ENCODE measurements around the gene PTPRE.

PTPRE gene

DNA sequence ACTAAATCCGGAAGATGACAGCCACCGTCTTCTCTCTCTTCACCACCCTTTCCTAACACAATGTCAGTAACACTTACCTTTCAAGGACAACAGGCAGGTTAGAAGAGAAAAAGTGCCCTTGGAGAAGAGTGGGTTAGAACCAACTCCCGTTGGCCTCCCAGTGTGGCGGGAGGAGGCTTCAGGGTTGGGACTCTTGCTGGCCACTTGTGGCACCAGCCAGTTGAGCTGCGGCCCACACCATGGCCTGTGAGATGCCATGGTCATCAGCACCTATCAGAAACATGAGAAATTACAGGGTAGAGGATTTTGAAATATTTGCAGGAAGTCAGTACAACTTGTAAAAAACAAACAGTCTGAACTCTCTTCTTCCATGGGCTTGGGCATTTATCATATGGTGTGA is 125.6 kb downstream of the PTPRE start:
- no peak overlapping the region for H3K27ac ChIP-seq
- in situ Hi-C loops (cut with HindIII; ENCODE audit: low pct_ligation_motif_present, low sequenced_read_pairs), result no loop called here
- H3K27me3 ChIP-seq (replicated peaks), result no peaks in the 10 kb centered on the region
- DNase-seq, result no peak
- H3K36me3 ChIP-seq (replicated peaks), result no peaks in the 10 kb centered on the region
- TF ChIP-seq, protein P1, sequence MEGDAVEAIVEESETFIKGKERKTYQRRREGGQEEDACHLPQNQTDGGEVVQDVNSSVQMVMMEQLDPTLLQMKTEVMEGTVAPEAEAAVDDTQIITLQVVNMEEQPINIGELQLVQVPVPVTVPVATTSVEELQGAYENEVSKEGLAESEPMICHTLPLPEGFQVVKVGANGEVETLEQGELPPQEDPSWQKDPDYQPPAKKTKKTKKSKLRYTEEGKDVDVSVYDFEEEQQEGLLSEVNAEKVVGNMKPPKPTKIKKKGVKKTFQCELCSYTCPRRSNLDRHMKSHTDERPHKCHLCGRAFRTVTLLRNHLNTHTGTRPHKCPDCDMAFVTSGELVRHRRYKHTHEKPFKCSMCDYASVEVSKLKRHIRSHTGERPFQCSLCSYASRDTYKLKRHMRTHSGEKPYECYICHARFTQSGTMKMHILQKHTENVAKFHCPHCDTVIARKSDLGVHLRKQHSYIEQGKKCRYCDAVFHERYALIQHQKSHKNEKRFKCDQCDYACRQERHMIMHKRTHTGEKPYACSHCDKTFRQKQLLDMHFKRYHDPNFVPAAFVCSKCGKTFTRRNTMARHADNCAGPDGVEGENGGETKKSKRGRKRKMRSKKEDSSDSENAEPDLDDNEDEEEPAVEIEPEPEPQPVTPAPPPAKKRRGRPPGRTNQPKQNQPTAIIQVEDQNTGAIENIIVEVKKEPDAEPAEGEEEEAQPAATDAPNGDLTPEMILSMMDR (IDR thresholded peaks at IDR 0.05; ENCODE audit: low read depth, low read length, missing control alignments), result no peak
- H3K4me3 ChIP-seq (ENCODE audit: low read depth, low read length), result no peak overlapping the region

- no peak overlapping the region for H3K27ac ChIP-seq
- no peaks in the 10 kb centered on the region for H3K27me3 ChIP-seq (replicated peaks)
- TF ChIP-seq, protein P1 (IDR thresholded peaks at IDR 0.05; ENCODE audit: low read depth, low read length, missing control alignments), result peak; percentile 89
- no peaks in the 10 kb centered on the region for H3K36me3 ChIP-seq (replicated peaks)
- DNase-seq, result peak; percentile 11
- in situ Hi-C loops (cut with HindIII; ENCODE audit: low pct_ligation_motif_present, low sequenced_read_pairs), result no loop called here
- no peak overlapping the region for H3K4me3 ChIP-seq (ENCODE audit: low read depth, low read length)
Observed at GRCh38 chr10:128035557-128035973, 128.7 kb downstream of the PTPRE start.

DNA sequence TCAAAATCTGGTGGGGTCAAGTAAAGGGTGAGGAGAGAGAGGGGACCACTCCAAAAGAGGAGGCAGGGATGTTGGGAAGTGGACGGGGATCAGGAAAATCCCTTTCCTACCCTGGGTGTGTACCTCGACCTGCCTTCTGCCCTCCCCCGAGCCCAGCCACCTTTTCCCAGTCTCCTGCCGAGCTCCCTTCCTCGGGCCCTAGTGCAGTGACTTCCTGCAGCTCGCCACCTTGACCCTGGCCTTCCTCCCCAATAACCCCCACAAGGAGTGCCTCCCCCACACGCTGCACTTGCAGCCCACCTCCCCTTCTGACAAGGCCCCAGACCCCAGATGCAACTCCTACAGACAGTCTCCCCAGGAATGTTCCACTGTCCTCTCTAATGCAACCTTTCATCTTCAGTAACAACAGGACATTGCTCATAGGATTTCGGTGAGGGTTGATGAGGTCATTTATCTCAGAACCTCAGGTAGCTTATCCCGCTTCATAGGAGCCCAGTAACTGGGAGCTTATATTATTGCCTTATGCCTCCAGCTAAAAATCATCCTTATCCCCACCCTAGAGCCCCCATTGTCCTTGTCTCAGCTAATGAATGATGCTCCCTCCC is 129.2 kb downstream of the PTPRE start:
- in situ Hi-C loops (cut with HindIII; ENCODE audit: low pct_ligation_motif_present, low sequenced_read_pairs), result no loop called here
- H3K36me3 ChIP-seq (replicated peaks), result no peaks in the 10 kb centered on the region
- no peaks in the 10 kb centered on the region for H3K27me3 ChIP-seq (replicated peaks)
- no peak for DNase-seq
- no peak overlapping the region for H3K27ac ChIP-seq
- TF ChIP-seq, protein P1 (IDR thresholded peaks at IDR 0.05; ENCODE audit: low read depth, low read length, missing control alignments), result no peak
- no peak overlapping the region for H3K4me3 ChIP-seq (ENCODE audit: low read depth, low read length)

GRCh38 chr10:128036746-128037543 is 130.0 kb downstream of the PTPRE start:
- Histone ChIP-seq H3K4me3 (ENCODE audit: low read depth, low read length) (no peak overlapping the region), H3K27me3 (replicated peaks) (no peaks in the 10 kb centered on the region), H3K27ac (no peak overlapping the region), H3K36me3 (replicated peaks) (no peaks in the 10 kb centered on the region)
- peak; percentile 49 for DNase-seq
- in situ Hi-C loops (cut with HindIII; ENCODE audit: low pct_ligation_motif_present, low sequenced_read_pairs), result no loop called here
- TF ChIP-seq, protein P1 (IDR thresholded peaks at IDR 0.05; ENCODE audit: low read depth, low read length, missing control alignments), result no peak

- DNase-seq, result no peak
- in situ Hi-C loops (cut with HindIII; ENCODE audit: low pct_ligation_motif_present, low sequenced_read_pairs), result no loop called here
- no peak overlapping the region for H3K4me3 ChIP-seq (ENCODE audit: low read depth, low read length)
- no peak overlapping the region for H3K27ac ChIP-seq
- TF ChIP-seq, protein P1 (IDR thresholded peaks at IDR 0.05; ENCODE audit: low read depth, low read length, missing control alignments), result no peak
- peaks cover 5% of the 10 kb centered on the region for H3K36me3 ChIP-seq (replicated peaks)
- no peaks in the 10 kb centered on the region for H3K27me3 ChIP-seq (replicated peaks)
Observed at GRCh38 chr10:128040096-128040495, 133.2 kb downstream of the PTPRE start.

All from brain microvascular endothelial cell (primary cell).